ENCODE data around the gene NTF3.

NTF3 gene

GRCh38 chr12:5489760-5490406 is 58.0 kb downstream of the NTF3 start:
- TF ChIP-seq CTCF (IDR thresholded peaks at IDR 0.05; ENCODE audit: low read depth, low read length, missing control alignments): no peak
- in situ Hi-C loops (cut with HindIII; ENCODE audit: low sequenced_read_pairs): no loop called here
- DNase-seq (ENCODE audit: low read depth): no peak
- H3K4me3 ChIP-seq (ENCODE audit: low read depth, low read length): no peak overlapping the region

- DNase-seq (ENCODE audit: low read depth): no peak
- no peak for TF ChIP-seq CTCF (IDR thresholded peaks at IDR 0.05; ENCODE audit: low read depth, low read length, missing control alignments)
- in situ Hi-C loops (cut with HindIII; ENCODE audit: low sequenced_read_pairs): no loop called here
- no peak overlapping the region for H3K4me3 ChIP-seq (ENCODE audit: low read depth, low read length)
These were observed 60.7 kb downstream of the NTF3 start for GRCh38 chr12:5492562-5492961.

GRCh38 chr12:5493018-5493417 is 61.1 kb downstream of the NTF3 start:
- TF ChIP-seq CTCF (IDR thresholded peaks at IDR 0.05; ENCODE audit: low read depth, low read length, missing control alignments): peak; percentile 3
- in situ Hi-C loops (cut with HindIII; ENCODE audit: low sequenced_read_pairs): no loop called here
- no peak overlapping the region for H3K4me3 ChIP-seq (ENCODE audit: low read depth, low read length)
- no peak for DNase-seq (ENCODE audit: low read depth)

- no peak for DNase-seq (ENCODE audit: low read depth)
- no peak overlapping the region for H3K4me3 ChIP-seq (ENCODE audit: low read depth, low read length)
- no peak for TF ChIP-seq CTCF (IDR thresholded peaks at IDR 0.05; ENCODE audit: low read depth, low read length, missing control alignments)
- in situ Hi-C loops (cut with HindIII; ENCODE audit: low sequenced_read_pairs): no loop called here
These were observed 62.4 kb downstream of the NTF3 start for GRCh38 chr12:5494343-5494742.

GRCh38 chr12:5497329-5498053 is 65.6 kb downstream of the NTF3 start:
- in situ Hi-C loops (cut with HindIII; ENCODE audit: low sequenced_read_pairs): no loop called here
- DNase-seq (ENCODE audit: low read depth): no peak
- TF ChIP-seq CTCF (IDR thresholded peaks at IDR 0.05; ENCODE audit: low read depth, low read length, missing control alignments): no peak

GRCh38 chr12:5498076-5498475 is 66.2 kb downstream of the NTF3 start:
- no peak overlapping the region for H3K4me3 ChIP-seq (ENCODE audit: low read depth, low read length)
- in situ Hi-C loops (cut with HindIII; ENCODE audit: low sequenced_read_pairs): no loop called here
- TF ChIP-seq CTCF (IDR thresholded peaks at IDR 0.05; ENCODE audit: low read depth, low read length, missing control alignments): no peak
- DNase-seq (ENCODE audit: low read depth): no peak

More at GRCh38 chr12:5497329-5498053, 65.6 kb downstream of the NTF3 start:
- no peak overlapping the region for H3K4me3 ChIP-seq (ENCODE audit: low read depth, low read length)
